Bone marrow (tissue), 2 donors: ENCODE measurements around the gene JMJD8.
"Not testable (repeated sequence)": the region's sequence is repeated elsewhere in the genome, so short reads cannot be mapped to it uniquely, and the experiment has no call there.

Experiments
- DNase-seq, 2 donors: peaks; one replicate each; lab custom pipeline; 2025; lab: John Stamatoyannopoulos, UW

The JMJD8 gene

DNA sequence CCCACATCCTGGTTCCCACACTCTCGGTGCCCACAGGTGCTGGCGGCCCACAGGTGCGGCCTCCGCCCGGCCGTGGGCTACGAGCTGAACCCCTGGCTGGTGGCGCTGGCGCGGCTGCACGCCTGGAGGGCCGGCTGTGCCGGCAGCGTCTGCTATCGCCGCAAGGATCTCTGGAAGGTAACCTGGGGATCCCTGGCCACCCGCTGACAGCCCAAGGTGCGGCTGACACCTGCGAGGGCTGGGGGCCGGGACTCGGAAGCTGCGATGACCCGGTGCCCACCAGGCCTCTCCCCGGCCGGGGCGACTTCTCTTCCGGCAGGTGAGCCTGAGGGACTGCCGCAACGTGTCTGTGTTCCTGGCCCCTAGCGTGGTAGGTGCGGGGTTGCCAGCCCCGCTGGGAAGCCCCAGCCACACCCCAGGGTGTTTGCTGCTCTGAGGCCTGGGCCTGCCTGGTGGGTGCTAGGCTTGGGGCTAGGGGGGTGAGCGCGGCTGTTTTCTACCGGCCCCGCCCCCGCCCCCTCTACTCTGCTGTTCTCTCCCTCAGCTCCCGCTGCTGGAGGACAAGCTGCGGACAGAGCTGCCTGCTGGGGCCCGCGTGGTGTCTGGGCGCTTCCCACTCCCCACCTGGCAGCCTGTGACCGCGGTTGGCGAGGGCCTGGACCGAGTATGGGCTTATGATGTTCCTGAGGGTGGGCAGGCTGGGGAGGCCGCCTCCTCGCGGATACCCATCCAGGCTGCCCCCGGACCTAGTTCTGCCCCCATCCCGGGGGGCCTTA, 37.8 kb upstream of the JMJD8 start:
- no peak for DNase-seq

DNA sequence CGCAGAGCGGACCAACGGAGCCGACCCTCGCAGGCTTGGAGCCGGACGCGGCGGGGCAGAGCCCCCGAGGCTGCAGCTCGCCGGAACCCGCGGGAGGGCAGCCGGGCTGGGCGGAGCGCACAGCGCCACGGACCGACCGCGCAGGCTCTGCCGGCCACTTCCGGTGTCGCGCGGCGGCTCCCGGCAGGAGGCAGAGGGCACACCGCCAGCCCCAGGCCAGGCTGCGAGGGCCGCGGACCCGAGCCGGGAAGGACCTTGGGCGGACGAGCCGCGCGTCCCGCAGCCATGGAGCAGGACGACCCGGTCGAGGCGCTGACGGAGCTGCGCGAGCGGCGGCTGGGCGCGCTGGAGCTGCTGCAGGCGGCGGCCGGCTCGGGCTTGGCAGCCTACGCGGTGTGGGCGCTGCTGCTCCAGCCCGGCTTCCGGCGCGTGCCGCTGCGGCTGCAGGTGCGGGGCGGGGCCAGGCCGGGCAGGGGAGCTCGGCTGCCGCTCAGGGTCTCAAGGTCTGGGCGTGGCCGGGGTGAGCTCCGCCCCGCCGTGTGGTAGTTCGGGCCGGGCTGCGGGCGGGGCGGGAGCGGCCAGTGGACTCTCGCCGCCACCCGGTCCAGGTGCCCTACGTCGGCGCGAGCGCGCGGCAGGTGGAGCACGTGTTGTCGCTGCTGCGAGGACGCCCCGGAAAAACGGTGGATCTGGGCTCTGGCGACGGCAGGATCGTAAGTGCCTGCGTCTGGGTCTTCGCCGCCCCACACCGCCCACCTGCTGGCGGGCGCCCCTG, 37.0 kb upstream of the JMJD8 start, which contains the start of gene ANTKMT:
TSS of gene ANTKMT (plus strand) at position 157 of the 775 bp plus-strand sequence. CDS start at position 286, 129 bp downstream.
- DNase-seq = peak in 1 of 2 donors; percentile 46

DNA sequence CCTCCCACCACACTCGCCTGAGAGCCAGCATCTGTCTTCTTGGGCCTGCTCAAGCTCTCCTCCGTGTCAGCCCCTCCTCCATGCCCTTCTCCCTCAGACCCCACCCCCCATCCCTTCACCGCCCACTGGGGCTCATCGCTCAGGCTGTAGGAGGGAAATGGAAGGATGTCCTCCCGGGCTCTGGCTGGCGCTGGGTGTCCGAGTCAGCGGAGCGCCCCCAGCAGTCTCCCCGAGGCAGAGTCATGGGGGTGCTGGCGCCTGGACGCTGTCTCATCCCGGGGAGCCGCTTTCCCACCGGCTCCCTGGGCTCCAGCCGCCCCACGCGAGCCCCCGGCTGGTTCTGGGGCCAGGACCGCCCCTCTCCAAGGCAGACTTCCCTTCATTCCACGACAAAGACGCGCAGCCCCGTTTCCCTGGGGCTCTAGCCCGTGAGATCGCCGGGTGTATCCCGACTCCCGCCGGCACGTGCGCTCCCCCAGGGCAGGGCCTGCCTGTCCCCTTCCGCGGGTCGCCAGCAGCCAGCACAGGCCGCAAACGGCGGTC, 36.4 kb upstream of the JMJD8 start:
- no peak for DNase-seq

DNA sequence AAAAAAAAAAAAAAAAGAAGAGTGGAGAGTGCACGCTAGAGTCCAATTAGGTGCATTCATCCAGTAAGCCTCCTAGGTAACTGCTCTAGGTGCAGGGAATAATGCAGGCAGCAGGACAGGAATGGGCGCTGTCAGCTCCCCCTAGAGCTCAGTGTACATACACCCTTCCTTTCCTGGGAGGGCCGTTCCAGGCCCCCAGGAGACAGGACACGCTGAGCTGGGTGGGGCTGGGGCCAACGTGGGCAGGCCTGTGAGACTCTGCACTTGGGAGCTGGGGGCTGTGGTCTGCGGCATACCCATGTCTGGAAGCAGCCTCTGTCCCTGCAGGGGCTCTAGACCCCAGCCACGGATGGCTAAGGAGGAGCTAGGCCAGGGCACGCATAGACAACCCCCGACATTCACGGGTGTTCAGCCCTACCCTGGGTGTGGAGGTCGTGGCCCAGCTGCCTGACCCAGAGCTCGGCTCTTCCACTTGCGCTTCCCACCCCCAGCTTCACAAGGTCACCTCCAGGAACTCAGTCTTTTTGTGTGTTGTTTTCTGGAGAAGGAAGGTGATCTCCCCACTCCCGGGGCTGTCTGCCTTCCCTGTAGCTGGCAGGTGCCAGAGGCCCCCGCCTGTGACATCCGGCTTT, 35.8 kb upstream of the JMJD8 start:
- no peak for DNase-seq

DNA sequence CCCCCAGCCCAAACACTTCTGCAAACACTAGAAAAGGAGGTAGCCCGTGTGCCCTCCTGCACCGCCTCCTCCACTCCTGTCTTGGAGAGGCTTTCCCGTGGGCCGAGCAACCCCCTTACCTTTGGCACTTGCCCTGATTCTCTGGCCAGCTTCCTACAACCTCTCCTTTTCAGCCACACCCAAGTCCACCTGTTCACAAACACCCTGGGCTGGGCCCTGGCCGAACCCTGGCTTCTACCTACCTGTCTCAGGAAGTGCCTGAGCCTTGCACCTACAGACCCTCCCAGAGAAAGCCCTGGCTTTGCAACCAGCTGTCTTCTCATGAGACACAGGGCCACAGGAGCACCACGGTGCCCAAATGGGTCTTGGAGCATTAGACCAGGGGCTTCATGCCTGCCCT, 34.8 kb upstream of the JMJD8 start:
- no peak for DNase-seq

DNA sequence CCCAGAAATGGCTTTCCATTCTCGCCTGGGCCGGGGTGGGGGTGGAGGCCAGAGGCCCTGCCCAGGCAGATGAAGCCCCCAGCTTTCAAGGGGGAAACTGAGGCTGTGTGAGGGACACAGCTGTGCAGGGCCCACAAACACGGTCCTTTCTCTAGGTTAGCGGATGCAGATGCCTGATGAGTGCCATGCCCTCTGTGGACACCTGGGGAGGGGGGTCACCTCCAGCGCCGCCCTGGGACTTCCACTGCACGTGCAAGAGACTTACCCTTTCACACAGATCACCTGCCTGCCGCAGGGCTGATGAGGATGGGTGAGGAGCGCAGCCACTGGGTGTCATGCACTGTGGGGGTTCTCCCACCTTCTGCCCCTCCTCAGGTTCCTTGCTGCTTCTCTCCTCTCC, 34.3 kb upstream of the JMJD8 start:
- no peak for DNase-seq

DNA sequence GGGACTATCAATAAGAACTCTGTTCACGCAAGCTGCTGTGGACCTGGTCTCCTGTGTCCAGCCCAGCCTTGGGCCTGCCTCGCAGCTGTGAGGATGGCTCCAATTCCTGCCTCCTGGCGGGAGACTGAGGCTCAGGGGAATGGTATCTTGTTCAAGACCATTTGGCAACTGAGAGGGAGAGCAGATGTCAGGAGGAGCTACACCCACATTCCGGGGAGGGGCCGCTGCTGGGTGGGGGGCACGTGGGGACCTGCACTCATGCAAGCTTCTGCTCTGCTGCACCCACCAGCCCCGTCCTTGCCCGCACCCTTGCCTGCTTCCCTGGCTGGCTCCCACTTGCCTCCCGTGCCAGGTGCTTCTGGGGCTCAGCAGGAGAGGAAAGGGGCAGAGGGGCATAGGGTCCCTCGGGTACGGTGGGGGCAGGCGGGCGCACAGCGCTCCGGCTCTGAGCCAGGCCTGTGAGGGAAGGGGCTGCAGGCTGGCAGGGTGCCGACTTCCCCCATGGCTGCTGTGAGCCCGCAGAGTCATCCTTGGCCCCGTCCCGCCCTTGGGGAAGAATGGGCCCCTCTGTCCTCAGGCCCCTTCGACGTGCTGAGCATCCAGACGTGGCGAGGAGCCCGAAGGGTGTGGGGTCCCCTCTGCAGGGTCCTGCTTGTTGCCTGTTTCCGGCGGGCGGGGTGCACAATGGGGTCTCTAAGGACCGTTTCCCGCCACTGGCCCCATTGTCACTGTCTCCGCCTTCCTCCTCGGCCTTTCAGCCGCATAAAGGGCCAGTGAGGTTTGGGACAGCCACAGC, 33.5 kb upstream of the JMJD8 start:
- no peak for DNase-seq

DNA sequence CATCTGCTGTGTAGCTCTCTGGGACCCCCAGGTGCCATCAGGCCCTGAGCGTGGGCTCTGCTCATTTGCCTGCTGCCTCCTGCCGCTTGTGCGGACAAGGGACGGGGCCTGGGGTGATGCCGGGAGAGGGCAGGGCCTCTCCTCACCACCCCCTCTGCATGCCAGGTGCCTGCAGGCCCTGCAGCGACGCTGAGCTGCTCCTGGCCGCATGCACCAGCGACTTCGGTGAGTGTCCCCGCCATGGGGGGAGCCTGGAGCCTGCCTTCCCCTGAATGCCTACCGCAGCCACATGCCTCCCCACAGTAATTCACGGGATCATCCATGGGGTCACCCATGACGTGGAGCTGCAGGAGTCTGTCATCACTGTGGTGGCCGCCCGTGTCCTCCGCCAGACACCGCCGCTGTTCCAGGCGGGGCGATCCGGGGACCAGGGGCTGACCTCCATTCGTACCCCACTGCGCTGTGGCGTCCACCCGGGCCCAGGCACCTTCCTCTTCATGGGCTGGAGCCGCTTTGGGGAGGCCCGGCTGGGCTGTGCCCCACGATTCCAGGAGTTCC, 32.7 kb upstream of the JMJD8 start:
- DNase-seq = no peak

DNA sequence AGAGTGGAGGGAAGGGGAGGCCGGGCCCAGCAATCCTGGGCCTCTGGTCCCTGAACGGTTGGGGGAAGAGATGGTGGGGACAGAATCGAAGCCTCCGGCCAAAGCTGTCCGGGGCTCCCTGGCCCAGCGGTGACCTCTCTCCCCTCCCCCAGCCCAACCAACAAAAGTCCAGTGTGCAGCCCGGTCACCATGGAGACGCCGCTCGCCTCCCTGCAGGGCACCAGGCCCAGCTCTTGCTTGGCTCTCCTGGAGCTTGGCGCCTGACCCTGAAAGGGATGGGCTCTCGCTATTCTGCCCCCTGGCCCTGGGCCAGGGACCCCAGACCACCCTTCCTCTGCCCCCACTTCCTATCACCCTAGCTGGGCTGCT, 32.0 kb upstream of the JMJD8 start:
- DNase-seq = no peak

DNA sequence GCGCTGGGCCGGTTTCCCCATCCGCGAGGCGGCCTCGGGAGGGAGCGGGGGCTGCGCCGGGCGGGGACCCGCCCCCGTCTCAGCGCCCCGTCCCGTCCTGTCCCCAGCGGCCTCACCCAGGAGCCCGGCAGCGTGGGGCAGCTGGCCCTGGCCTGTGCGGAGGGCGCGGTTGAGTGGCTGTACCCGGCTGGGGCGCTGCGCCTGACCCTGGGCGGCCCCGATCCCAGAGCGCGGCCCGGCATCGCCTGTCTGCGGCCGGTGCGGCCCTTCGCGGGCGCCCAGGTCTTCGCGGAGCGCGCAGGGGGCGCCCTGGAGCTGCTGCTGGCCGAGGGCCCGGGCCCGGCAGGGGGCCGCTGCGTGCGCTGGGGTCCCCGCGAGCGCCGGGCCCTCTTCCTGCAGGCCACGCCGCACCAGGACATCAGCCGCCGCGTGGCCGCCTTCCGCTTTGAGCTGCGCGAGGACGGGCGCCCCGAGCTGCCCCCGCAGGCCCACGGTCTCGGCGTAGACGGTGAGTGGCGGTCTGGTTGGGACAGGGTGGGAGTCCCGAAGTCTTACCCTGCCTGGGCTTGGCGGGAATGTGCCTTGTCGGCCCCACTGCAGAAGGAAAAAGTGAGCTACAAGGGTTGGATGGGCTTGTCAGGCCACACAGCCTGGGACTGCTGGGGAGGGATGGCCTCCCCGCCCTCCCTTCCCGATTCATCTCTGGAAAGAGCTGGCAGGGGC, 31.5 kb upstream of the JMJD8 start:
- no peak for DNase-seq

DNA sequence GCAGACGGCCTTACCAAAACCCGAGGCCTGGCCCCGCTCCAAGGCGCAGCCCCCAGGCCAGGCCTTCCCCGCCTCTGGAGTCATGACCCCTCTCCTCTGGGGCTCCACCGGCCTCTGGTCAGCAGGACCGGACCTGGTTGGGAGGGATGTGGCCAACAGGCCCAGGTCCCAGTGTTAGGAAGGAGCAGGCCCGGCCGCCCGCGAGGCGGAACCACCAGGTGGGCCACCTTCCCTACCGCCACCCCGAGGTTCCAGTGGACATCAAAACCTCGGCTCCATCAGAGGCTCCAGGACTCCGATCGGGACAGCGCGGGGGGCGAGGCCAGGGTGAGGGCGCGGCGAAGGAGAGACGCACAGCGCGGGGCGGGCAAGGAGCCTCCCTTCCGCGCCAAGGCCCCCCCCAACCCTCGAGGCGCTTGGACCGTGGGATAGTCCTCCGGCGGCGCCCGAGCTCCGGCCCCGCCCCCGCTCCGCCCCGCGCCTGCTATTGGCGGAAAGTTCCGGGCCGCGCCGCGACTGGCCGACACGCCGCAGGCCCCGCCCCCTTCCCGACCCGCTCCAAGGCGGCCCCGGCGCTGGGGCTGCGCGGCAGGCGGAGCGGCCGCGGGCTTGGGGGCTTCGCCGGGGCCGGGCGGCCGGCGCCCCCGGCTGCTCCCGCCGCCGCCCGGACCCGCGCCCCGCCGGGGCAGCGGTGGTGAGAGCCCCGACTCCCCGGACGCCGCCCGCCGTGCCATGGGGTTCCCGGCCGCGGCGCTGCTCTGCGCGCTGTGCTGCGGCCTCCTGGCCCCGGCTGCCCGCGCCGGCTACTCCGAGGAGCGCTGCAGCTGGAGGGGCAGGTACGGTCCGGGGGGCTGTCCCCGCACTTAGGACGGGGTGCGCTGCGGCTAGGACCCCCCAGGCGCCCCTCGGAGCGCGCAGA, 30.7 kb upstream of the JMJD8 start, which contains the start of gene METRN:
TSS of gene METRN (plus strand) at position 561 of the 919 bp plus-strand sequence. CDS start at position 733, 172 bp downstream.
- DNase-seq = peak; percentile 26 to 59

DNA sequence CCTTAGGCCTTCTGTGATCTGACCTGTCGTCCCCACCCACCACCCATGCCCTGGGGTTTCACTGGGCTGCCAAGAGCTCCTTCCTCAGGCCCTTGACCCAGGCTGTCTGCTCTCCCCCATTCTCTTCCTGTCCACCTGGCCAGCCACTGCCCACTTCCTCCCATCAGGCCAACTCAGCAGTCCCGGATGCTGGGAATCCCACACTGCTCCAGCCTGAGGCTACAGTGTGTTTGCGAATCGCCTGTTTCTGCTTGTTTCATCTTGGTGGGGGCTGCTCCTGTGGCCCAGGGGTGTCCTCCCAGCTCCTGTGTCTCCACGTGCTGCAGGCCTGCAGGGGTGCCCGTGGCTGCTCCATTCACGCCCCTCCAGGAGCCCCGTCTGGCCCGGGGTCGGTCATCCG, 29.9 kb upstream of the JMJD8 start:
- no peak for DNase-seq

DNA sequence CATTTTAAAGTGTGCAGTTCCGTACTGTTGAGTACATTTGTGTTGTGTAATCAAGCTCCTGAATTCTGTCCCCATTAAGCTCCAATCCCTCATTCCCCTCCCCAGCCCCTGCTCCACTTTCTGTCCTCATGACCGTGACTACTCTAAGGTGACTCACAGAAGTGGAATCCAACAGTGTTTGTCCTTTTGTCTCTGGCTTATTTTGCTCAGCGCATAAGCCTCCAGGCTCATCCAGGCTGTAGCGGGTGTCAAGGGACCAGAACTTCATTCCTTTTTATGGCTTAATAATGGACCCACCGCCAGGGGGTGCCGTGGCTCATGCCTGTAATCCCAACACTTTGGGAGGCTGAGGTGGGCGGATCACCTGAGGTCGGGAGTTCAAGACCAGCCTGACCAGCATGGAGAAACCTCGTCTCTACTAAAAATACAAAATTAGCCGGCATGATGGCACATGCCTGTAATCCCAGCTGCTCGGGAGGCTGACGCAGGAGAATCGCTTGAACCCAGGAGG, 28.7 kb upstream of the JMJD8 start:
- not testable (repeated sequence) for DNase-seq

DNA sequence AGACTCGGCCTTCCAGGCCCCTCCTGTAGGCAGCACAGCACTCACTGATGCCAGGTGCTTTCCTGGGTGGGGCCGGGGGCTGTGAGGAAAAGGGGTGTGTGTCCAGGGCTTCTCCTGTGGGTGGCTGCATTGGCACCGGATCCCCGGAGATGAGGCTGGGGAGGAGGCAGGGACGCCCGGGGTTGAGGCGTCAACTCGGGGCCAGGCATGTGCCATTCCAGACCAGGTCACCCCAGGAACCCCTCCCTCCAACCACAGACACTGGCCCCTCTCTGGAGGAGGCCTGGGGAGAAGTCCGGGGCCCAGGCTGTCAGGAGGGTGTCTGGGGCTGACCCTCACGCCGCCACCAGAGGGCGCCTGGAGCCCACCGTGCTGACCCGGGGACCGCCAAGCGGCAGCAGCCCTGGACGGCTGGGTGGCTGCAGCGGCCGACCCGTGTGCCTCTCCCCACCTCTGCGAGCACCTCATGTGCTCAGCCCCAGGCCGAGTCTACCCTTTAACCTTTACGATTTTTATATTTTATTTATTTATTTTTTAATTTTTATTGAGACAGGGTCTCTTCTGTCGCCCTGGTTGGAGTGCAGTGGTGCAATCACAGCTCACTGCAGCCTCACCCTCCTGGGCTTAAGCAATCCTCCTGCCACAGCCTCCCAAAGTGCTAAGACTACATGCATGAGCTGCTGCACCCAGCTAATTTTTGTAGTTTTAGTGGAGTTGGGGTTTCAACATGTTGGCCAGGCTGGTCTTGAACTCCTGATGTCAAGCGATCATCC, 27.6 kb upstream of the JMJD8 start:
- DNase-seq = peak; percentile 35 to 44

DNA sequence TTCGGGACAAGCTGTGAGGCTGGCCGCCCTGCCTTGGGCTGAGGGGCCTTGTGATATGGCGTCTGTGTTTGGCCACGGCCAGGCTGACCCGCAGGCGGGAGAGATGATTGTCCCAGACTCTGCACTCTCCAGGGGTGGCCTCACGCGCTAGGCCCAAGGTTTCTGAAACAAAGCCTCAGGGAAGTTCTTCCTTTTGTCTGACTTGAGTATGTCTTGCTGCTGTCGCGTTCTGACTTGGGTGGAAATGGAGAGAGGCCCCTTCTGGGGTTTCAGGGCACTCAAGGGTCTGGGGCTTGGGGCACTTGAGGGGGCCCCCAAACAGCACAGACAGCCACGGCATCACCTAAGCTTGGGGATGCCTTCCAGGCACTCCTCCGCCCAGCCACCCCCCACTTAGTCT, 26.9 kb upstream of the JMJD8 start:
- DNase-seq = no peak

DNA sequence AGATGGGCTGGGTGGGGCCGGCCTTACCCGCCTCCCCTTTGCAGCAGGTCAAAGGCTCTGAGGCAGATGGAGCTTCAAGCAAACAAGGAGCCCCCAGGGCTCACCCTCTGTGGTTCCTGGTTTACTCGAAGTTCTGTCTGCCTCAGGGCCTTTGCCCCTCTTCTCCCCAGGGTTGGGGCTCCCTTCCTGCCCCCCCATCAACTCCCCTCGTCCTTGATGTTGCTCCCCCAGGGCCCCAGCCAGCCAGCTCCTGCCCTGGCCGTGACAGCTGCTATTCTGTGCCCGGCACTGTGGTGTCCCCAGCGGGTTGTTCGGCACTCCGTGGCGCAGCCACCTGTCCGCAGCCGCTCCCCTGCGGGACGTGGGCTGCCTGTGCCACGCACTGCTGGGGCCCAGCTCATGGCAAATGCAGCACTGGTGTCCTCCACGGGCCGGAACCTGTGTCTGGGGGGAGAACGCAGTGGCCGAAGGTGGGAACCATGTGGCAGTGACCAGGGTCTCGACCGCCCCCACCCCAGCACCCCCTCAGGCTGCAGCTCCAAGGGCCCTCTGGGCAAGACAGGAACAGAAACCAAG, 26.5 kb upstream of the JMJD8 start:
- DNase-seq = no peak

DNA sequence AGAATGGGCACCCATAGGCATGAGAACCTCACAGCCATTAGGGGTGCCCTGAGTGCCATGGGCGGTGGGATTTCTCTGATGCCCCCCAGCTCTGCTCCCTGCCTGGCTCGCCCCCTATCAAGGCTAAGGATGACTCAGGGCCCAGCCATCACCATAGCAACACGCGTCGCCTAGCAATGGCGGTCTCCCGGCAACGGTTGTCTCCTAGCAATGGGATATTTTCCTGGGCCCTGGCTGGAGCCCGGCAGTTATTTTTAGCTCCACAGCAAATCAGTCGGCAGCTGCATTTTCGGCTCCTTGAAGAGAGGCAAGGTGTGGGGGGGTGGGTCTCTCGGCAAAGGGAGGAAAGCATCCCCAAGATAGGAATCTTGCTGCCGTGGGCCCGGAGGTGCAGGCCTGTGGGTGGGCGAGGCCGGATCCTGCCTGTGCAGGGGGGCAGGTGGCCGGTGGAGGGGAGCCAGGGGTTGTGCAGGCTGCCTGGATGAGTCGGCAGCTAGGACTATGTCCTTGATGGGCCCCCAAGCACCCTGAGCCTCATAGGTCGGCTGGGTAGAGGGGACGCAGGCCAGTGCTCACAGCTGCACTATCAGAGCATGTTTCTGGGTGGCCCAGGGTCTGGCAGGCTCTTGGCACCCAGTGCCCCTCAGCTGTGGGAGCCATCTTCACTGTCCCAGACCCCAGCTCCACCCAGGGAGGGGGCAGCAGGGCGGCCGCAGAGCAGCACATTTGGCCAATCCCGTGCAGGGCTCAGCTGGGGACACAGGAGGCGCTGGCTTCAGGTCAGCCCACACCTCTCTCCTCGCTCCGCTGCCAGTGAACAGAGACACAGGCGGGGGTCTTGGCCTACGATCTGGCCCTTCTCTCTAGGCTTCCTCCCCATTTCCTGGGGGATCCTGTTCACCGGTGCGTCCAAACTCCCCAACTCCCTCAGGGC, 25.7 kb upstream of the JMJD8 start:
- no peak for DNase-seq
